H1 (cell line): Measurements from ENCODE around the gene SPATS2L. TPM values are rescaled to one million over a fixed set of nuclear protein-coding genes. Genes with fewer than 3 reads are reported as not detected.

ENCODE experiments used
- CTCF ChIA-PET: fragments of 300-600 bp; sonication (Branson Sonifier 250); formaldehyde crosslinking; loops from one replicate; lab custom pipeline; 2021; ENCODE audit not compliant: partially characterized antibody; lab: Charles Lee
- POLR2A ChIA-PET: fragments of 300-600 bp; sonication (Branson Sonifier 250); formaldehyde crosslinking; loops from one replicate; lab custom pipeline; 2021; ENCODE audit warnings: inconsistent platforms; ENCODE audit not compliant: partially characterized antibody; lab: Charles Lee
- DNase-seq, 2 experiments: peaks; one replicate each; pipeline versions ENCODE4 v3.0.0 to v3.0.0-alpha.2; 2010 to 2022; ENCODE audit warnings: low spot score in 2 of 2, low read depth in 1 of 2, mixed read lengths in 1 of 2
- FAIRE-seq: peaks from 2 replicates; lab custom pipeline; 2011; peaks lifted over from hg19 to GRCh38; lab: Jason Lieb, UNC
- H2AFZ ChIP-seq: 2 replicates; pipeline ENCODE4 v1.8.1; 2012; ENCODE audit warnings: low read length, inconsistent platforms
- H2AK5ac ChIP-seq: 2 replicates; pipeline ENCODE4 v1.6.1; 2013; ENCODE audit warnings: low read depth, low read length
- H2BK120ac ChIP-seq: replicated peaks from 2 replicates; pipeline ENCODE3; 2013; ENCODE audit warnings: low read depth, low read length, inconsistent platforms
- H2BK12ac ChIP-seq: 2 replicates; pipeline ENCODE4 v1.6.1; 2013; ENCODE audit warnings: low read depth, low read length
- H2BK15ac ChIP-seq: 2 replicates; pipeline ENCODE4 v1.6.1; 2013; ENCODE audit warnings: low read length
- H2BK20ac ChIP-seq: 2 replicates; pipeline ENCODE4 v1.6.1; 2013; ENCODE audit warnings: low read length
- H2BK5ac ChIP-seq: 2 replicates; pipeline ENCODE4 v1.6.1; 2013; ENCODE audit warnings: low read depth, low read length
- H3K14ac ChIP-seq: 2 replicates; pipeline ENCODE4 v1.6.1; 2013; ENCODE audit warnings: inconsistent platforms; ENCODE audit not compliant: insufficient read length
- H3K18ac ChIP-seq: 2 replicates; pipeline ENCODE4 v1.6.1; 2013; ENCODE audit warnings: low read length; ENCODE audit errors: extremely low read depth
- H3K23ac ChIP-seq: 2 replicates; pipeline ENCODE4 v1.6.1; 2013; ENCODE audit warnings: inconsistent platforms; ENCODE audit not compliant: insufficient read length
- H3K23me2 ChIP-seq: 2 replicates; pipeline ENCODE4 v1.6.1; 2013; ENCODE audit warnings: low read depth, low read length
- H3K27ac ChIP-seq: 2 replicates; pipeline ENCODE4 v1.6.1; 2011; ENCODE audit warnings: low read depth, low read length, inconsistent platforms
- H3K27me3 ChIP-seq, 4 experiments: replicated peaks in 1 of 4; 1 replicate in 1 of 4; 2 replicates in 3 of 4; pipeline versions ENCODE4 v1.6.1 to v1.8.1; 2011 to 2013; ENCODE audit warnings: low read length in 3 of 4, mild to moderate bottlenecking in 3 of 4, inconsistent platforms in 2 of 4, mixed read lengths in 2 of 4, moderate library complexity in 1 of 4; ENCODE audit not compliant: control insufficient read depth in 3 of 4, insufficient read depth in 3 of 4; ENCODE audit errors: extremely low read depth in 1 of 4
- H3K36me3 ChIP-seq, 4 experiments: 2 replicates each; pipeline versions ENCODE4 v1.6.1 to v1.8.1; 2011 to 2013; ENCODE audit warnings: mild to moderate bottlenecking in 4 of 4, low read length in 3 of 4, moderate library complexity in 2 of 4, control low read depth in 1 of 4, inconsistent platforms in 1 of 4; ENCODE audit not compliant: insufficient read depth in 4 of 4, control insufficient read depth in 2 of 4
- H3K4ac ChIP-seq: replicated peaks from 2 replicates; pipeline ENCODE3; 2013; ENCODE audit warnings: low read length, low read depth, mixed read lengths, inconsistent platforms; ENCODE audit not compliant: insufficient read length
- H3K4me1 ChIP-seq, 4 experiments: replicated peaks in 1 of 4; 1 replicate in 1 of 4; 2 replicates in 3 of 4; pipeline versions ENCODE4 v1.6.1 to v1.8.1; 2011 to 2013; ENCODE audit warnings: low read length in 3 of 4, inconsistent platforms in 2 of 4, mixed read lengths in 1 of 4; ENCODE audit not compliant: insufficient read depth in 4 of 4, control insufficient read depth in 3 of 4
- H3K4me2 ChIP-seq, 2 experiments: 2 replicates each; pipeline versions ENCODE4 v1.6.1 to v1.8.1; 2011 to 2013; ENCODE audit warnings: low read depth in 2 of 2, low read length in 2 of 2, control low read depth in 1 of 2, inconsistent platforms in 1 of 2, mild to moderate bottlenecking in 1 of 2; ENCODE audit not compliant: insufficient read depth in 1 of 2
- H3K4me3 ChIP-seq, 4 experiments: fragments of 200-600, 300-600 bp in 1 of 4; sonication (generic), shearing (Covaris generic), sonication (Bioruptor Twin) in 1 of 4; 2 replicates each; pipeline versions ENCODE4 v1.5.1 to v1.8.1; 2011 to 2016; ENCODE audit warnings: low read length in 4 of 4, low read depth in 3 of 4, control low read depth in 2 of 4, inconsistent platforms in 2 of 4, mild to moderate bottlenecking in 2 of 4, mixed read lengths in 1 of 4, moderate library complexity in 1 of 4; ENCODE audit not compliant: insufficient read depth in 2 of 4; ENCODE audit errors: extremely low read depth in 1 of 4
- H3K56ac ChIP-seq: replicated peaks from 2 replicates; pipeline ENCODE3; 2013; ENCODE audit warnings: low read depth, mild to moderate bottlenecking, mixed read lengths, low read length, inconsistent platforms; ENCODE audit not compliant: insufficient read length
- H3K79me1 ChIP-seq: 2 replicates; pipeline ENCODE4 v1.6.1; 2013; ENCODE audit warnings: low read depth, low read length, control low read depth
- H3K79me2 ChIP-seq, 2 experiments: 2 replicates each; pipeline versions ENCODE4 v1.6.1 to v1.8.1; 2012 to 2013; ENCODE audit warnings: low read length in 2 of 2, mild to moderate bottlenecking in 2 of 2, inconsistent platforms in 1 of 2; ENCODE audit not compliant: insufficient read depth in 2 of 2, control insufficient read depth in 1 of 2
- H3K9ac ChIP-seq, 4 experiments: replicated peaks in 1 of 4; 1 replicate in 1 of 4; 2 replicates in 3 of 4; pipeline versions ENCODE4 v1.6.1 to v1.8.1; 2011 to 2013; ENCODE audit warnings: low read depth in 3 of 4, low read length in 3 of 4, control low read depth in 2 of 4, mild to moderate bottlenecking in 2 of 4, moderate library complexity in 2 of 4, inconsistent platforms in 1 of 4; ENCODE audit errors: extremely low read depth in 1 of 4
- H3K9me3 ChIP-seq, 2 experiments: 2 replicates each; pipeline versions ENCODE4 v1.6.1 to v1.8.1; 2012 to 2013; ENCODE audit warnings: mild to moderate bottlenecking in 2 of 2, moderate library complexity in 2 of 2, control low read depth in 1 of 2, inconsistent platforms in 1 of 2, low read depth in 1 of 2, low read length in 1 of 2, mixed read lengths in 1 of 2; ENCODE audit not compliant: insufficient read depth in 2 of 2
- H4K20me1 ChIP-seq, 2 experiments: replicated peaks in 1 of 2; 2 replicates each; pipeline versions ENCODE3 to v1.8.1; 2011 to 2013; ENCODE audit warnings: inconsistent platforms in 2 of 2, low read length in 2 of 2, mild to moderate bottlenecking in 1 of 2; ENCODE audit not compliant: insufficient read depth in 2 of 2, control insufficient read depth in 1 of 2
- H4K5ac ChIP-seq: 2 replicates; pipeline ENCODE4 v1.6.1; 2013; ENCODE audit warnings: low read length, low read depth, mixed read lengths, inconsistent platforms; ENCODE audit not compliant: insufficient read length
- H4K8ac ChIP-seq: 2 replicates; pipeline ENCODE4 v1.8.0; 2013; ENCODE audit warnings: mild to moderate bottlenecking, moderate library complexity, low read length, inconsistent platforms; ENCODE audit not compliant: insufficient read depth; ENCODE audit errors: extremely low read depth
- H4K91ac ChIP-seq: replicated peaks from 2 replicates; pipeline ENCODE3; 2013; ENCODE audit warnings: low read length, mixed read lengths, inconsistent platforms; ENCODE audit not compliant: insufficient read length
- E2F6 ChIP-seq: IDR thresholded peaks from 2 replicates; pipeline ENCODE4 v1.6.1; 2012; ENCODE audit warnings: inconsistent platforms
- MAFK ChIP-seq: IDR thresholded peaks from 2 replicates; pipeline ENCODE4 v1.6.1; 2012; ENCODE audit warnings: low read depth, mild to moderate bottlenecking, improper control_type of control experiment, low read length
- RXRA ChIP-seq: IDR thresholded peaks from 2 replicates; pipeline ENCODE4 v1.6.1; 2011; ENCODE audit warnings: low read depth, mild to moderate bottlenecking, low read length, moderate library complexity; ENCODE audit not compliant: insufficient read depth
- SIX5 ChIP-seq: IDR thresholded peaks from 2 replicates; pipeline ENCODE4 v1.6.1; 2011; ENCODE audit warnings: mild to moderate bottlenecking, low read depth, low read length
- SRF ChIP-seq: IDR thresholded peaks from 2 replicates; pipeline ENCODE4 v1.6.1; 2011; ENCODE audit warnings: mild to moderate bottlenecking, low read depth, low read length, moderate library complexity
- TBP ChIP-seq: IDR thresholded peaks from 2 replicates; pipeline ENCODE4 v1.6.1; 2011; ENCODE audit warnings: low read depth, low read length, improper control_type of control experiment
- WGBS, 2 experiments: shearing (Covaris generic) in 1 of 2; methylation state at CpG; one replicate each; pipeline versions ENCODE4 v1.1.6 to v1.1.7; 2013 to 2015; ENCODE audit warnings: low lambda C conversion rate in 2 of 2, mixed read lengths in 2 of 2, inconsistent platforms in 1 of 2, low coverage in 1 of 2, missing lambda C conversion rate in 1 of 2; ENCODE audit not compliant: insufficient replicate concordance in 2 of 2, insufficient coverage in 1 of 2, insufficient read length in 1 of 2; ENCODE audit errors: extremely low coverage in 1 of 2, missing lambda C conversion rate in 1 of 2; 5-methylcytosine and 5-hydroxymethylcytosine counted together
- polyA plus RNA-seq, 7 experiments: library from polyadenylated mRNA; depleted of rRNA in 3 of 7; stranded (reverse) in 5 of 7; unstranded in 2 of 7; fragments of >200 nt in 5 of 7; fragments of 200-250 nt in 2 of 7; gene quantifications; 1 replicate in 5 of 7; 2 replicates in 1 of 7; 4 replicates in 1 of 7; pipeline versions ENCODE4 v1.2.1 to v1.2.3, GENCODE V29; 2011 to 2013; ENCODE audit warnings: missing spikeins in 2 of 7, mixed read lengths in 2 of 7
- total RNA-seq: library from RNA; stranded (reverse); fragmentation: NEBNext Ultra II Directional; extraction: Animal tissue kit (Norgen Biotek cat#: 25700); gene quantifications from 2 replicates; pipeline ENCODE4 v1.2.1, GENCODE V29; 2021
- TF ChIP-seq, protein P1 (sequence below): IDR thresholded peaks from 2 replicates; pipeline ENCODE4 v1.6.1; 2012; ENCODE audit warnings: inconsistent platforms

The SPATS2L gene
- total and polyA plus RNA-seq, 2 of the 8 experiments (the other 6 are each of a cell fraction or from before 2014, with no cell fraction given) = 67.3 to 189 TPM

DNA sequence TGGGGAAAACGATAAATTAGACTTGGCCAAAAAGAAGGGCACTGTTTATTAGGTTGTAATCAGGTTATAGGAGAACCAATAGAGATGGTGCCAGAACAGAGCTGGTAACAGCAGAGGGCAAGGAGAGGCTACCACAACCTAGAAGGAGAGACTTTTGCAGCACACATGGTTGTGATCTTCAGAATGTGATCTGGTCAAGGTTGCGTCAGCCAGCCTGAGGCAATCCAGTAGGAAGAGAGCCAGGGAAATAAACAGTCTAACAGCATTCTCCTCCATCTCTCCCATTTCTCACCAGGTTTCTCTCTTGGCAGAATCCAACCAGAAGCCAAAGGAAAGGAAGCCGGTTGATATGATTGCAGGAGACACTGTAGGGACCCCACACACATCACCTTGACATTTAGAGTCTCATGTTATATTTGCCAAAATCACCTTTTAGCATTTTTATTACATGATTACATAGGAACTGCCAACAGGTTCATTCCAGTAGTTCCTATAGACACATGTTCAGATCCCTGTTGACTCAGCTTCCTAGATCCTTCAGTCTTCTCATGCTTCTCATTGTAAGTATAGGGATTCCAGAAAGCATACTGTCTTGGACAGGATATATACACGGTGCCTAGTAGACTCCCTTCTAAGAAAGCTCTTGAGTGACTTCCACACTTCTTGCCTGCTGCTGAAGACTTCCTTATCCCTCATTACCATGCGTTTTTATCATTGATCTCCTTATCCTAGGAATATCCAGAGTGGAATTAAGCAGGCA is 17.6 kb upstream of the SPATS2L start:
- no peak overlapping the region for H2BK12ac ChIP-seq
- ChIA-PET CTCF (interaction anchor here (1.2 kb wide), 1 partner anchor 303 kb away, joined by 3 read pairs; no protein-coding TSS in a partner anchor), POLR2A (no interaction called here)
- no peaks in the 10 kb centered on the region for H3K79me2 ChIP-seq
- no peak overlapping the region for H4K8ac ChIP-seq
- no peaks in the 10 kb centered on the region for H3K9me3 ChIP-seq
- no peak overlapping the region for H2AK5ac ChIP-seq
- no peaks in the 10 kb centered on the region for H3K27me3 ChIP-seq
- H3K4me3 ChIP-seq = no peak overlapping the region
- H3K23me2 ChIP-seq = no peaks in the 10 kb centered on the region
- no peak overlapping the region for H3K9ac ChIP-seq
- H3K4me2 ChIP-seq = no peak overlapping the region
- no peak for FAIRE-seq
- no peak overlapping the region for H3K27ac ChIP-seq
- H3K4me1 ChIP-seq = 0 out of 7 replicates have a peak, but pooled peaks cover 0 to 3% (median 0%) of the 10 kb centered on the region in 4 experiments
- no peak for DNase-seq
- H2BK15ac ChIP-seq = no peak overlapping the region
- no peaks in the 10 kb centered on the region for H3K79me1 ChIP-seq
- no peak overlapping the region for H4K5ac ChIP-seq
- H2BK20ac ChIP-seq = no peak overlapping the region
- no peak overlapping the region for H3K4ac ChIP-seq
- WGBS, 2 experiments = 92% methylated on average over 5 of the region's 5 CpGs; no CpG with 5 or more reads in 1 of the 2 experiments
- H3K36me3 ChIP-seq = no peaks in the 10 kb centered on the region
- no peak overlapping the region for H3K18ac ChIP-seq
- H3K56ac ChIP-seq = no peak overlapping the region
- no peak overlapping the region for H3K23ac ChIP-seq
- no peak overlapping the region for H2BK5ac ChIP-seq
- H2AFZ ChIP-seq = no peak overlapping the region
- H4K20me1 ChIP-seq = no peaks in the 10 kb centered on the region
- peak overlapping the region; percentile 15 for H4K91ac ChIP-seq
- H2BK120ac ChIP-seq = no peak overlapping the region
- no peak overlapping the region for H3K14ac ChIP-seq
- TF ChIP-seq SIX5 (no peak), RXRA (no peak), TBP (no peak), E2F6 (no peak), SRF (no peak), MAFK (no peak)
- TF ChIP-seq, protein P1, sequence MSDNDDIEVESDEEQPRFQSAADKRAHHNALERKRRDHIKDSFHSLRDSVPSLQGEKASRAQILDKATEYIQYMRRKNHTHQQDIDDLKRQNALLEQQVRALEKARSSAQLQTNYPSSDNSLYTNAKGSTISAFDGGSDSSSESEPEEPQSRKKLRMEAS = no peak
